ENCODE data around the gene FAM20A.

- TF ChIP-seq POLR2A (IDR thresholded peaks at IDR 0.05): no peak
- no peak for TF ChIP-seq CTCF (IDR thresholded peaks at IDR 0.05 in 4 of 5, conservative IDR thresholded peaks at IDR 0.05 in 1 of 5)
These were observed 103.3 kb downstream of the FAM20A start for GRCh38 chr17:68497885-68498319.

Data from gastrocnemius medialis (tissue), 4 donors.